GM12874 (cell line): ENCODE results near the gene NTF3.

Experiments
- TF ChIP-seq, protein P1 (sequence below): IDR thresholded peaks from 2 replicates; pipeline ENCODE4 v1.5.1; 2011; ENCODE audit warnings: low read depth, mild to moderate bottlenecking, control low read depth, low read length, moderate library complexity; ENCODE audit not compliant: insufficient read depth

The NTF3 gene

GRCh38 chr12:5455045-5455444, 23.1 kb downstream of the NTF3 start:
- TF ChIP-seq, protein P1, sequence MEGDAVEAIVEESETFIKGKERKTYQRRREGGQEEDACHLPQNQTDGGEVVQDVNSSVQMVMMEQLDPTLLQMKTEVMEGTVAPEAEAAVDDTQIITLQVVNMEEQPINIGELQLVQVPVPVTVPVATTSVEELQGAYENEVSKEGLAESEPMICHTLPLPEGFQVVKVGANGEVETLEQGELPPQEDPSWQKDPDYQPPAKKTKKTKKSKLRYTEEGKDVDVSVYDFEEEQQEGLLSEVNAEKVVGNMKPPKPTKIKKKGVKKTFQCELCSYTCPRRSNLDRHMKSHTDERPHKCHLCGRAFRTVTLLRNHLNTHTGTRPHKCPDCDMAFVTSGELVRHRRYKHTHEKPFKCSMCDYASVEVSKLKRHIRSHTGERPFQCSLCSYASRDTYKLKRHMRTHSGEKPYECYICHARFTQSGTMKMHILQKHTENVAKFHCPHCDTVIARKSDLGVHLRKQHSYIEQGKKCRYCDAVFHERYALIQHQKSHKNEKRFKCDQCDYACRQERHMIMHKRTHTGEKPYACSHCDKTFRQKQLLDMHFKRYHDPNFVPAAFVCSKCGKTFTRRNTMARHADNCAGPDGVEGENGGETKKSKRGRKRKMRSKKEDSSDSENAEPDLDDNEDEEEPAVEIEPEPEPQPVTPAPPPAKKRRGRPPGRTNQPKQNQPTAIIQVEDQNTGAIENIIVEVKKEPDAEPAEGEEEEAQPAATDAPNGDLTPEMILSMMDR, result no peak

- TF ChIP-seq, protein P1, result no peak
These were observed 24.1 kb downstream of the NTF3 start for GRCh38 chr12:5456030-5456429.

DNA sequence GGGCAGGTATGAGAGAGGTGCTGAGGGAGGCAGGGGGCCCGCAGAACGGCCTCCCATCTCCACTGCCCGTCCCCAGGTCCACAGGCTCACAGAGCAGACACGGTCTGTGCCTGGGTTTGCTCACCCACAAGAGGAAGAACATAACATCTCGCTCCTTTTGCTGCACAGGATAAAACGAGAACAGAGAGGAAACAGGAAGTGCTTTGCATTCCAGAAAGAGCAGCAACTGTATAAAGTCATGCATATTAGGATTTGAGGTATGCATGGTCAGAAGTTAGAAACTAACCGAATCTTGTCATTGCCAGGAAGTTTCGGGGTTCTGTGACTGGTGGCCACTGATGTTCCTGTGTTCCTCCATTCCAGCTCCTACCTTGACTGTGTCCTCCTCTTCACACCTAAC, 25.0 kb downstream of the NTF3 start:
- TF ChIP-seq, protein P1, result no peak

DNA sequence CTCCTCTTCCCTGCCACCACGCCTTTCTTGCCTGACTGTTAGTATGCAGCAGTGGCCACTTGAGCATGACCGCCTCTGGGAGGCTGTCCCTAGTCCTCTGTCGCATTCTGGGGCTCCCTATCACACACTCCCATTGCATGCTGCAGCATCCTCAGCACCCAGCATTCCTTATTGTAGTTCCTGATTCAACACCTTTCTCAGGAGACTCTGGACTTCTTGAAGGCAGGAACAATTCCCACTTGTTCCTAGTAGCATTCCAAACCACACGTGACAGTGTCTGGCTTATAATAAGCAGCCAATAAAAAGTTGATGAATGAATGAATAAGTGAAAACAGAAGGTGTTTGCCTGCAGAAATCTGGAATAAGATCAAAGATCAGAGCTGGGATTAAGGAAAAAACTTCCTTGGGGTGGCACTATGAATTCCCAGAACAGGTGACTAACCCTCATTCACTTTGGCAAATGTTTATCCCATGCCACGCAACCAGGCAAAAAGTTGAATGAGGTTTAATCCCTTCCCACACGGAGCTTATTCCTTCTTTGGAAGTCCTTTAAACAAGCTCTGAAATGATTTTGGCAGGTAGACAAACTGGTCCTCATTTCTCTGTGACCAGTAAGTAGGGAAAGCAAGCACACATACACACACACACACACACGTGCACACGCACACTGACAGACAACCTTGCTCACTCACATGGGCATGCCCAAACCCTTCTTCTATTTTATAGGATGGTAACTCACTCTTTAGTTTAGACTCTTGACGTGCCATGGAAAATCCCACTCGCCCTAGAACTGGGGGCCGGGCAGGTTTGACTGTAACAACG, 26.5 kb downstream of the NTF3 start:
- TF ChIP-seq, protein P1, result no peak

GRCh38 chr12:5459051-5459782, 27.3 kb downstream of the NTF3 start:
- TF ChIP-seq, protein P1, result no peak

GRCh38 chr12:5460817-5461216, 28.9 kb downstream of the NTF3 start:
- TF ChIP-seq, protein P1, result no peak

GRCh38 chr12:5461966-5462365, 30.1 kb downstream of the NTF3 start:
- TF ChIP-seq, protein P1, result no peak
